ENCODE measurements around the gene PITPNC1. TPM values are rescaled to one million over a fixed set of nuclear protein-coding genes. Genes with fewer than 3 reads are reported as not detected.

The PITPNC1 gene
- total RNA-seq, 1 donor from 2014 or later = 39.7 TPM

- TF ChIP-seq CTCF (IDR thresholded peaks at IDR 0.05; ENCODE audit: unreplicated experiment) = no peak
- H3K27ac Mint-ChIP-seq (ENCODE audit: unreplicated experiment) = peak overlapping the region; percentile 24
- no peaks in the 10 kb centered on the region for H3K9me3 Mint-ChIP-seq (ENCODE audit: unreplicated experiment)
- H3K4me3 Mint-ChIP-seq (ENCODE audit: unreplicated experiment) = peak overlapping the region; percentile 9
- no peak for DNase-seq (ENCODE audit: low spot score)
- H3K36me3 Mint-ChIP-seq (ENCODE audit: low read depth, unreplicated experiment) = no peaks in the 10 kb centered on the region
- H3K27me3 Mint-ChIP-seq (ENCODE audit: unreplicated experiment) = peaks cover 3% of the 10 kb centered on the region
- peaks cover 10% of the 10 kb centered on the region for H3K4me1 Mint-ChIP-seq (ENCODE audit: unreplicated experiment)
These were observed 107.2 kb downstream of the PITPNC1 start for GRCh38 chr17:67484261-67484660.

- DNase-seq (ENCODE audit: low spot score) = no peak
- Mint-ChIP-seq H3K27me3 (ENCODE audit: unreplicated experiment) (peaks cover 3% of the 10 kb centered on the region), H3K27ac (ENCODE audit: unreplicated experiment) (no peak overlapping the region), H3K4me1 (ENCODE audit: unreplicated experiment) (peaks cover 4% of the 10 kb centered on the region), H3K9me3 (ENCODE audit: unreplicated experiment) (no peaks in the 10 kb centered on the region), H3K4me3 (ENCODE audit: unreplicated experiment) (no peak overlapping the region), H3K36me3 (ENCODE audit: low read depth, unreplicated experiment) (no peaks in the 10 kb centered on the region)
- TF ChIP-seq CTCF (IDR thresholded peaks at IDR 0.05; ENCODE audit: unreplicated experiment) = no peak
These were observed 108.6 kb downstream of the PITPNC1 start for GRCh38 chr17:67485666-67486065.

DNA sequence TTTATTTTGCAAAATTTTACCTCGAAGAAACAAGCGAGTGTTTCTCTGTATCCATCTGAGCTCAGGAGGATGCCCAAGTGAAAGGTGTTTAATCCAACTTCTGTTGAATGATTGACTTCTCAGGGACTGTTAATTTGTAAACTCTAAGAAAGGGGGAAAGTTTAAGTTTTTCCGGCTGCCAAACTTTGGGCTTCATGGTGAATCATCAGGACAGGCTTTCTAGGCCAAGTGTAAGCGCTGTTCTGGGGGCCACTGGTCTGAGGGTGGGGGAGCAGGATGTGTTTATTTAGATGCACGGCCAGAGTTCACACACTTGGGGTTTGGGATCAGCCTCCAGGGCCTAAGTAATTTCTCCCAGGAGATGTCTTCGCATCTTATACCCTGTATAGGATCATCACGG is 110.4 kb downstream of the PITPNC1 start:
- no peak for TF ChIP-seq CTCF (IDR thresholded peaks at IDR 0.05; ENCODE audit: unreplicated experiment)
- Mint-ChIP-seq H3K9me3 (ENCODE audit: unreplicated experiment) (no peaks in the 10 kb centered on the region), H3K27ac (ENCODE audit: unreplicated experiment) (no peak overlapping the region), H3K36me3 (ENCODE audit: low read depth, unreplicated experiment) (no peaks in the 10 kb centered on the region), H3K27me3 (ENCODE audit: unreplicated experiment) (peaks cover 3% of the 10 kb centered on the region), H3K4me1 (ENCODE audit: unreplicated experiment) (peaks cover 9% of the 10 kb centered on the region), H3K4me3 (ENCODE audit: unreplicated experiment) (no peak overlapping the region)
- DNase-seq (ENCODE audit: low spot score) = no peak

DNA sequence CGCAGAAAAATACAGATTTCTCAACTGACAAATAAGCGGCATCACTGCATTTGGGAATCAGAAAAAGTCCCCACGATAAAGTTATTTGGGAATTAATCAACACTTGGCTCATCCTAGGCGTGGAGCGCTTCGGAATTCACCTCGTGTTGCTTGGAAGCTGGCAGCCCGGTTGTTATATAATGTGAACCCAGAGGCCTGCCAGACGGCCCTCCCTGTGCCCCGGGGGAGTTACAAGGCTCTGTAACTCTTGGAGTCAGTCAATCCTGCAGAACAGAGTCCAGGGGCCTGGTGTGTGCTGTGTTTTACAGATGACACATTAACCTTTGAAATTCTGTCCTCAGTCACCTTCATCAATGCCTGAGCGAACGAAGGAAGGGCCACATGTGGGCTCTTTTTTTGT is 111.1 kb downstream of the PITPNC1 start:
- TF ChIP-seq CTCF (IDR thresholded peaks at IDR 0.05; ENCODE audit: unreplicated experiment) = no peak
- Mint-ChIP-seq H3K9me3 (ENCODE audit: unreplicated experiment) (no peaks in the 10 kb centered on the region), H3K36me3 (ENCODE audit: low read depth, unreplicated experiment) (no peaks in the 10 kb centered on the region), H3K4me1 (ENCODE audit: unreplicated experiment) (peaks cover 14% of the 10 kb centered on the region), H3K4me3 (ENCODE audit: unreplicated experiment) (no peak overlapping the region), H3K27ac (ENCODE audit: unreplicated experiment) (no peak overlapping the region), H3K27me3 (ENCODE audit: unreplicated experiment) (peaks cover 3% of the 10 kb centered on the region)
- no peak for DNase-seq (ENCODE audit: low spot score)

DNA sequence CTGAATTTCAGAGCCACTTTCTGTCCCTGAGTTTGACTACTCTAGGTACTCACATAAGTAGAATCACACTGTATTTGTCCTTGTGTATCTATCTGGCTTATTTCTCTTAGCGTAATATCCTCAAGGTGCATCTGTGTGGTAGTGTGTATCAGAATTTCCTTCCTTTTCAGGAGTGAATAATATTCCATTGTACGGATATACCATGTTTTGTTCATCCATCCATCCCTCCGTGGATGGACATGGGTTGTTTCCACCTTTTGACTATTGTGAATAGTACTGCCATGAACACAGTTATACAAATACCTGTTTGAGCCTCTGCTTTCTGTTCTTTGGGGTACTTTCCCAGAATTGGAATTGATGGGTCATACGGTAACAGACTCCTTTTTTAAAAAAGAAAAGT is 111.7 kb downstream of the PITPNC1 start:
- H3K4me1 Mint-ChIP-seq (ENCODE audit: unreplicated experiment) = peaks cover 14% of the 10 kb centered on the region

More for the DNA sequence above, 111.7 kb downstream of the PITPNC1 start:
- no peaks in the 10 kb centered on the region for H3K9me3 Mint-ChIP-seq (ENCODE audit: unreplicated experiment)
- H3K4me3 Mint-ChIP-seq (ENCODE audit: unreplicated experiment) = no peak overlapping the region
- no peak for TF ChIP-seq CTCF (IDR thresholded peaks at IDR 0.05; ENCODE audit: unreplicated experiment)
- no peak for DNase-seq (ENCODE audit: low spot score)
- peaks cover 3% of the 10 kb centered on the region for H3K27me3 Mint-ChIP-seq (ENCODE audit: unreplicated experiment)
- H3K36me3 Mint-ChIP-seq (ENCODE audit: low read depth, unreplicated experiment) = no peaks in the 10 kb centered on the region
- no peak overlapping the region for H3K27ac Mint-ChIP-seq (ENCODE audit: unreplicated experiment)
